Right hindlimb (tissue), 1 donor: ENCODE data around the gene GPRC5B.

ENCODE experiments used
- DNase-seq: peaks from one replicate; pipeline ENCODE4 v3.0.0-alpha.2; 2018

GPRC5B gene

DNA sequence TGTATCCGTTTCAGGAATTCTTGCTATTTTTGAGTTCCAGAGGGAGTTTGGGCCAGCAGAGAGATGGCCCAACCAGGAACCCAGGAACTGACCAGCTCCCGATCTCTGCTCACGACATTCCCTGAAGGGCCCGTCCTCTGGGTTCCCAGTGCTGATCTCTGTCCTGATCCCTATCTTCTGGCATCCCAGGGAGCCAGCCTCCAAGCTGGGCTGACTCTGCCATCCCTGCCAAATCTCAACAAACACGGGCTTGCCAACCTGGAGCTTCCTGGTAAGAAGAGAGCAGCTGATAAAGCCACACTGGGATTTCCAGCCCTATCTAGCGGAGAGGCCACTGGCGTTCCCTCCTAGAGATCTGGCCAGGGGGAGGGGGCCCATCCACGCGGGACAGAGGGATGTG, 16.2 kb downstream of the GPRC5B start:
- DNase-seq = no peak

DNA sequence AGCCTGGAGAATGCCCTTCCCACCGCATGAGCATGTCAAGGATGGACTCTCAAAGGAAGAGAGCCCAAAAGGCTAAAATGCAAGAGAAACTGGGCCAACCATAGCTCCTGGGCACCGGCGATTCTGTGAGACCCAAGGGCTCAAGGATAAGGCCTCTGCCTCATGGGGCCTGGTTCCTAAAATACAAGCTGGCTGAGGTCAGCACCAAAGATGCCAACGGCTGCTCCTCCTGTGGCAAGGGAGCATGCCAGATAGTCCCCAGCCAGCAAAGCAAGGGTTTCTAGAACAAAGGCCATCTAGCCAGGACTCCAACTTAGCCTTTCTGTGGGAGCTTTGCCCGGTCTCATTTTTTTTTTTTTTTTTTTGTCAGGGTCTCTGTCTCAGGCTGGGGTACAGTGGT, 20.1 kb downstream of the GPRC5B start:
- DNase-seq = no peak

DNA sequence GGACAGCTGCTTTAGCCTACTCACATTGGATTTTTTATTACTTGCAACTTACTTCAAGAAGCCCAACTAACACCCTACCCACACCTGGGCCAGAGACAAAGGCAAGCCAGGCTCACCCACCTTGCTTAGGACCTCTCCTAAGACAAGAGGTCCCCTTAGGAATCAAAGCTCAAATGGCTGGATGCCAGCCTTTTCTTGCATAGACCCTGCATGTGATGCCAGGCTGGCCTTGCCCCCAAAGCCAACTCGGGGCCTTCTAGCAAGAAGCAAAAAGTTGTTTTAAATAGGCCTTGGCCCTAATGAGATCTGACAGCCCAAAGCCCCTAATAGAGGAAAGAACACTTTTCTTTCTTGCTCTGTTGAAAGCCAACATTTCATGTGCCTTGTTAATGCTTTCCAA, 20.7 kb downstream of the GPRC5B start:
- DNase-seq = no peak

- no peak for DNase-seq
These were observed 22.8 kb downstream of the GPRC5B start for GRCh38 chr16:19861811-19862327.

DNA sequence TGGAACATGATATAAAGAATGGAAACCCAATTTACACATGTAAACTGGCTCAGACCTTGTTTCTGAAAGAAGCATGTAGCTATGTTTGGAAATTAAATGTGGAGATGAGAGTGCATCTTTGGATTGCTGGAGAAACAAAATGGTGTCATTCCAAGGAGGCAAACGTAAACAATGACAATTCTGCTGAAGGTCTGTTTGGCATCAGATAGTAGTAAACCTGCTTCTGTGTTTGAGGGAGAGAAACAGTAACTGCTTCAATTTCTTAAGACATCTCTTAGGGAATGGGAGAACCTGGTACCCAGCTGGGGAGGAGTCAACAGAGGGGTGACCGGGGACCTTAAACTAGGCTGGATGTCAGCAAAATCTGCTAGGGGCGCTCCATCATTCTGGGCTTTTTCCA, 23.5 kb downstream of the GPRC5B start:
- DNase-seq = no peak

DNA sequence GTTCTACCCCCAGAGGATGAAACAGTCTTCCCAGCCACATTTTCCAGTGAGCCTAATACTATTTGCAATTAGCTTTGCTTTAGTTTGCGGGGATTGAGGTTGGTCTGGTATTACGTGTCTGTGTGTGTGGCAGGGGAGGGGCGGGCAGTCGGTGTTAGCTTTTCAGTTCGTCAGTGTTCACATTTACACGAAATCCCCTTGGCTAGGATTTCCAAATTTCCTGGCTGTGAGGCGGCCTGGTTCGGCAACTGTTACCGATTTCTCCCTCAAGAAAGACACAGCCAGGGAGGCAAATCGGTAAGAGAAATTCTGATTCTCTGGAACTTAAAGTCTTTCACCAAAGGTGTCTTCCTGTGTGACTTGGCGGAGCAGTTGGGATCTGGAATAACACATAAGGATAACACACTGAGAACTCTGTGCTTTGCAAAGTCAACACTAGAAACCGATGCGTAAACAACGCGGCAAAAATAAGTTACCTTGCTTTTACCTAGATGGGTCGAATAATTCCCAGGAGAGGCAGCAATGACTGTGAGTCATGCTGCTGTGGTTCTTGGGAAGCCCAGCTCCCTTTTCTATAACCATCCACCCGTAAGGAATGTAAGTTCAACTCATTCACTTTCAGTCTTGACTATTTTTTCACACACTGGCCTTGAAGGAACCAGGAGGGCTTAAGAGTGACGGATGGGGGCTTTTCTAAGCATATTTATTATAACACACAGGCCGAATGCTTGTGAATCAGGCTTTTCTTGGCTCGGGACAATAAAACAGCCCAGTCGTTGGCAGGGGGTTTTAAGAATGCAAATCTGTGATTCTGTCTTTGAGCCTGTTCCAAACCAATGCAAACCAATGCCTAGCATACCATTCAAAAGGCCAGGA, 24.2 kb downstream of the GPRC5B start:
- no peak for DNase-seq

- no peak for DNase-seq
These were observed 25.0 kb downstream of the GPRC5B start for GRCh38 chr16:19859603-19860002.

DNA sequence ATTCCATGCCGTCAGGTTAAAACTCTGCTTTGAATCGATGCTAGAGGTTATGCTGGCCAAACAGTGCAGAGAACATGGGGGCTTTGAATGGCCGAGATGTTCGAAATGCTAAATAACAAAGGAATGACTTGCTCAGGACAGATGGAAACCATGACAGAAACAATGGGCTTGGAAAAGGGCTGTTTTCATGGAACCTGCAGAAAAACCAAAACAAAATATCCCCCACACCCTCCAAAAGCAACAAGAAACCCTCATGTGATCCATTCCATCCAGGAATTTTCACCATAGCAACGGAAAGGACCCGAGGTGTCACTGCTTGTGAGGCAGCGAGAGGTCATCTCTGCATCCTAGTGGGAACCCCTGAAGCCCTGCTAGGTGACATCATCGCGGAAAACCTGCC, 25.5 kb downstream of the GPRC5B start:
- DNase-seq = no peak

DNA sequence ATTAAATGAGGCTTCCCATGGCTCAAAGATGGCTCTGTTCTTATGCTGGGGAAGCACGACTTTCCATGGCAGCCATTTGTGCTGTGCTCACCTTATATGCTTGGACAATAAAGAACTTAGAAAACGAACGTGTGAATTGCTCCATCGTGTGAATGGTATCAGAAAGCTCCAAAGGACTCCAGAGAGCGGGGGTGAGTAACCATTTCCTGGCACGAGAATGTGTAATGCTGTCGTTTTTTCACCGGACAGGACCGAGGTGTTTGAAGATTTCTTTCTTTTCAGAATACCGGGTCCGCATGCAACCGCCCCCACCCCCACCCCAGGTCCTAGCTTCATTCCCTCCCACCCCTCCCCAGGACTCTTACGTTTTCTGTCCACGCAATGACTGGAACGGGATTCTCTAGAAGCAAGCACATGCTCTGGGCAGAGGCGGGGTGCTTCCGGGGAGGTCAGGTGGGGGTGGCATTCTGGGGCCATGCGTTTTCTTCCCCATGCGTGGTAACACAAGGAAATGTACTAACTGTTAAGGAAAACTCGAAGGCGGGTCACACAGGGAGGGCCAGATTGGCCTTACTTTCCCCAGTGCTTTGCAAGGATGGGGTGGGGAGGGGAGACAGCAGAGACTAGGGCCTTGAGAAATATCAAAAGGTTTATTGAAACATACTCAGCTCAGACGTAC, 26.2 kb downstream of the GPRC5B start:
- no peak for DNase-seq

GRCh38 chr16:19857593-19858339, 26.9 kb downstream of the GPRC5B start:
- no peak for DNase-seq

GRCh38 chr16:19856120-19856519, 28.5 kb downstream of the GPRC5B start:
- DNase-seq = no peak

DNA sequence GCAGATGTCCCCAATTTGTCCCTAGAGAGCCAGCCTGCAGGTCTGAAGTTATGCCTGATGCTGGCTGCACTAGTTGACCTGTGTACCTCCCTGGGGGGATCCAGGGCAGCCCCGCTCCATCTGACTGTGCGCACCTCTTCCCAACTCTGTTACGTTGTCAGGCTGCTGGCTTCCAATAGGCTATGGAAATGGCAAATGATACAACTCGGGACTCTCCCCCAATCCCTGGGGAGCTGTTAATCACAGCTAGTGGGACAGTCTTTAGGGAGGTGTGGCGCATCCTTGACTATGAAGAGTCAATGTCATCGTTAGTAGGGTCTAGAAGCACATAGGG, 30.1 kb downstream of the GPRC5B start:
- no peak for DNase-seq

DNA sequence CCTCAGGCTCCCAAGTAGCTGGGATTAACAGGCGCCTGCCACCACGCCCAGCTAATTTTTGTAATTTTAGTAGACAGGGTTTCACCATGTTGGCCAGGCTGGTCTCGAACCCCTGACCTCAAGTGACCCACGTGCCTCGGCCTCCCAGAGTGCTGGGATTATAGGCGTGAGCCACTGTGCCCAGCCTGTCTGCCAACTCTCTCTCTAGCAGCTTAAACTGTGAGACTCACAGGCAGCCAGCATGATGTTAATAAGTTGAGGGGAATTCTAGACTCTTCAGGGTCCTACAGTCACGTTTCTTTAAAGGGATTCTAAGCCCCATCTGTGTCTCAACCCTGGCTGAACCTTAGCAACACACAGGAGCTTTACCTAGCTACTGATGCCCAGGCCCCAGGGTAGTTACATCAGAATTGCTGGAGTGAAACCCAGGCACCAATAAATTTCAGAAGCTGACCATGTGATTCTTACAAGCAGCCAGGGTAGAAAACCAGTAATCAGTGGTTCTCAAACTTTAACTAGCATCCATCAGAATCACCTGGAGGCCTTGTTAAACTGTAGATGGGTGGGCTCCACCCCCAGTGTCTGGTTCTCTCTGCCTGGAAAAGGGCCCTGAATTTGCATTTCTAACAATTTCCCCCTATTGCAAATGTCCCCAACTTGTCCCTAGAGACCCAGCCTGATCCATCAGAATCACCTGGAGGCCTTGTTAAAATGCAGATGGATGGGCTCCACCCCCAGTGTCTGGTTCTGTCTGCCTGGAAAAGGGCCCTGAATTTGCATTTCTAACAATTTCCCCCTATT, 30.7 kb downstream of the GPRC5B start:
- DNase-seq = no peak

GRCh38 chr16:19853132-19853741, 31.4 kb downstream of the GPRC5B start:
- no peak for DNase-seq

DNA sequence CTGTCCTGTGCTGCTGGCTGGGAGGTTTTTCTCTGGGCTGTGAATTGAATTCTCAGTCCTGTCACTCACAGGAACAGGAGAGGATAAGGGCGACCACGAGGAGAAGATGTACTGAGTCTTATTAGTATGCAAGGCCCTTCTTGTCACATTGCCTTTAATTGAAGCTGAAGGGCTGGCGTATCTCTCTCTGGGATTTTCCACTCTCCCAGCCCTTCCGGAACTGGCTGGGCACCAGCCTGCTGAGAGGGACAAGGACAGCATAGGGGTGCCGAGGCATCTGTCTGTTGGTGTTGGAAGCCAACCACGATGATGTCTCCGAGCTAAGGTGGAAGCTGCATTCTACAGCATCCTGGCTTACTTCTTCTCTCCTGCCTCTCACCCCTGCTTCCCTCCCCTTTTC, 33.2 kb downstream of the GPRC5B start:
- no peak for DNase-seq

- no peak for DNase-seq
These were observed 34.4 kb downstream of the GPRC5B start for GRCh38 chr16:19850131-19850817.

DNA sequence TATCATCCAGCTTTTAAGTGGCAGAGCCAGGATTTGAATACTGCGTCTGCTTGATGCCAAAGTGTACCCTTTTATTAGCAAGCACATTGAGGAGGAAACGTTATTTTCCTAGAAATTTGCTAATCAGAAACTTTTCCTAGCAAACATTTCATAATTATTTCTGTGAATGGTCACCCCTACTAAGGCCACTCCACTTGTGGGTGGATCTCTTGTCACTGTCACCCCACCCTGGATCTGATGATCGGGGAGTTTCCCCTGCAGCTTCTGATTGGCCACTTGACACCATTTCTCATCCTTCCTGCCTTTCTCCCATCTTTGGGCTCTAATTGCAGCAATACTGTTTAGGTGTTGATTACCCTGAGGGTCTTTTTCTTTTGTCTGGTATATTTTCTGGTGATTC, 35.9 kb downstream of the GPRC5B start:
- DNase-seq = no peak

DNA sequence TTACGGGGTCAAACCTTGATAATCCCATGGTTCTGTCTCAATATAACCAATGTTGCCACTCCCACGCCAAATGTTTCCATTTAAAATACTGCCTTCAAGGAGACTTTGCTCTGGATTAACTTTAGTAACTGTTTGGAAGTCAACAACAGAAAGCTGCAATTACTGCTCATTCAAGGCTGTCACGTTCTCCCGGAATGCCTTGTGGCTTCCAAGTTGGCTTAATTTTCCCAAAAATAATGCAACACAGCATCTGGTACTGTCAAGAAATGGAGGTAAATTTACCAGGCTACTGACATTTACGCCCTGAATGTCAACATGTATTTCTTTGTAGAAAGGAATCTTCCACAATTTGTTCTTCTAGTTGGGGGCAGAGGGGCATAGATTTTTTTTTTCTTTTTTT, 38.2 kb downstream of the GPRC5B start:
- no peak for DNase-seq

DNA sequence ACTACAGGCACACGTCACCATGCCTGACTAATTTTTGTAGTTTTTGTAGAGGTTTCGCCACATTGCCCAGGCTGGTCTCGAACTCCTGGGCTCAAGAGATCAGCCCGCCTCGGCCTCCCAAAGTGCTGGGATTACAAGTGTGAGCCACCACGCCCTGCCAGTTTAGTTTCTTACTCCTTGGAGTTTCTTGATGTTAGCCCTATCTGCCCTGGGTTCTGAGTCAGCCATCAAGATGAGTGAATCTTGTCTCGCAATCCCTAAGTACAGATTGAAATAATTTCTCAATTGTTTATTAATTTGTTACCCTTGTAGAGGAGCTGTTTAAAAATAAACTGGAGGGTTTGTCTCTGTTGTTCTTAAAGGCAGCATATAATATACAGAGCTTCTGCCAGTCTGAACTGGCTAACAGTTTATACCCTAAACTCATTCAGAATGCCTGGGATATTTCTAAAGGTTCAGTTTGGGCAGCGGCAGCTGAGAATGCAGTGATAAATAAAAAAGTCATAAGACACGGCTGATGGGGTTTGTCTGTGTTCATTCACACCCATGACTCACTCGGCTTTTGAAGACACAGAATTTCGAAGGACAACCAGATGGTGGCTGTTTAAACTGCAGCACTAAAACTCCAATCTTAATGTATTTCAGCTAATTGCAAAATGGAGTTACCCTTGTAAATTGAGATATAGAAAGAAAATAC, 39.6 kb downstream of the GPRC5B start:
- DNase-seq = no peak

- no peak for DNase-seq
These were observed 41.3 kb downstream of the GPRC5B start for GRCh38 chr16:19843371-19843770.
